ENCODE data around the gene ANO8.

DNA sequence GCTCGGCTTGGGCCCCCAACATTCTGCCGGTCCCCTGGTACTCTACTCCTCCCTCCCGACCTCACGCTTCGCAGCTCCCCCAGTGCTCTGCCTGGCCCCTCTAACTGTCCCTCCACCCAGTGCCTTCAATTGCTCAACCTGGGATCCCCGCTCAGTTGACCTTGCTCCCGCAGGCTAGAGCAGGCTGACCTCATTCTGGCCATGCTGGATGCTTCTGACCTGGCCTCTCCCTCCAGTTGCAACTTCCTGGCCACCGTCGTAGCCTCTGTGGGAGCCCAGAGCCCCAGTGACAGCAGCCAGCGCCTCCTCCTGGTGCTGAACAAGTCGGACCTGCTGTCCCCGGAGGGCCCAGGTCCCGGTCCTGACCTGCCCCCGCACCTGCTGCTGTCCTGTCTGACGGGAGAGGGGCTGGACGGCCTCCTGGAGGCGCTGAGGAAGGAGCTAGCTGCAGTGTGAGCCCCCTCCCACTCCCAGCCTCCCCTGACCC, 6.3 kb upstream of the ANO8 start:
- TF ChIP-seq, protein P1, sequence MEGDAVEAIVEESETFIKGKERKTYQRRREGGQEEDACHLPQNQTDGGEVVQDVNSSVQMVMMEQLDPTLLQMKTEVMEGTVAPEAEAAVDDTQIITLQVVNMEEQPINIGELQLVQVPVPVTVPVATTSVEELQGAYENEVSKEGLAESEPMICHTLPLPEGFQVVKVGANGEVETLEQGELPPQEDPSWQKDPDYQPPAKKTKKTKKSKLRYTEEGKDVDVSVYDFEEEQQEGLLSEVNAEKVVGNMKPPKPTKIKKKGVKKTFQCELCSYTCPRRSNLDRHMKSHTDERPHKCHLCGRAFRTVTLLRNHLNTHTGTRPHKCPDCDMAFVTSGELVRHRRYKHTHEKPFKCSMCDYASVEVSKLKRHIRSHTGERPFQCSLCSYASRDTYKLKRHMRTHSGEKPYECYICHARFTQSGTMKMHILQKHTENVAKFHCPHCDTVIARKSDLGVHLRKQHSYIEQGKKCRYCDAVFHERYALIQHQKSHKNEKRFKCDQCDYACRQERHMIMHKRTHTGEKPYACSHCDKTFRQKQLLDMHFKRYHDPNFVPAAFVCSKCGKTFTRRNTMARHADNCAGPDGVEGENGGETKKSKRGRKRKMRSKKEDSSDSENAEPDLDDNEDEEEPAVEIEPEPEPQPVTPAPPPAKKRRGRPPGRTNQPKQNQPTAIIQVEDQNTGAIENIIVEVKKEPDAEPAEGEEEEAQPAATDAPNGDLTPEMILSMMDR (IDR thresholded peaks at IDR 0.05) = no peak
- TF ChIP-seq POLR2A (IDR thresholded peaks at IDR 0.05) = no peak
- TF ChIP-seq POLR2AphosphoS5 (IDR thresholded peaks at IDR 0.05) = no peak
- TF ChIP-seq EP300 (IDR thresholded peaks at IDR 0.05) = no peak
